T47D (cell line): ENCODE measurements around the gene RAB3C.
"Not testable (repeated sequence)": the region's sequence is repeated elsewhere in the genome, so short reads cannot be mapped to it uniquely, and the experiment has no call there.

ENCODE experiments used
- DNase-seq, 2 experiments: peaks; one replicate each; pipeline versions ENCODE4 v3.0.0 to v3.0.0-alpha.2; 2011 to 2012; ENCODE audit warnings: low read depth in 1 of 2, low spot score in 1 of 2
- JUND ChIP-seq: IDR thresholded peaks from 2 replicates; pipeline ENCODE4 v1.6.1; 2012; ENCODE audit warnings: low read depth
- in situ Hi-C: cut with HindIII; loops from 2 replicates; pipeline ENCODE4 v1.10.0; 2016; ENCODE audit warnings: low sequenced_read_pairs, low pct_unique_long_range_greater_than_20kb

Gene RAB3C, protein sequence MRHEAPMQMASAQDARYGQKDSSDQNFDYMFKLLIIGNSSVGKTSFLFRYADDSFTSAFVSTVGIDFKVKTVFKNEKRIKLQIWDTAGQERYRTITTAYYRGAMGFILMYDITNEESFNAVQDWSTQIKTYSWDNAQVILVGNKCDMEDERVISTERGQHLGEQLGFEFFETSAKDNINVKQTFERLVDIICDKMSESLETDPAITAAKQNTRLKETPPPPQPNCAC

DNA sequence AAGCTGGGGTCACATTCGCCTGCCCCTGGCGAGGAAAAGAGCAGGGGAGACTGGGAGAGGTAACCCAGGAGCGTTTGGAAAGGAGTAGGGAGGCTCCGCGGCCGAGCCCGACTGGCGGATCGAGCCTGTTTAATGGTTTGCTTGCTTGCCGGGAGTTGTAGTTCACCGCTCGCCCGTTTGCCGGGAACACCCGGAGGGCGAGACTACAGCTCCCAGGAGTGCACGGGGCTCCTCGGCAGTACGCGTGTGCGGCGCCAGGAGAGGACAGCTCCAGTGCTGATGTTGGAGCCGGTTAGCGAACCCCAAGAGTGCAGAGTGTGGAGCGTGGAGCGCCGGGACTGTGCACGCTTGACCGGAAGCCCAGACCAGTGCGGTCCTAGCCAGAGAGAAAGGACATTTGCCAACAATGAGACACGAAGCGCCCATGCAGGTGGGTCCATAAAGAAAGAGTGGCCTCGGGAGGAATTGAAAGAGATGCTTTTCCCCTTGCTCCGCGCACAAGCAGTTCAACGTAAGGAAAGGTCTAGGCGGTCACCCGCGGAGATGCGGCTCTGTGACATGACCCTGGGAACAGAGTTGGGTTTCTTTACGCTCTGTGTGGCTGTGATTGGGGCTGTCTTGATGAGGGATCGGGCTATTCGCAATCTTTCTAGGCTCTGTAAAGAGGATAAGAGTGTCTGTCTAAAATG lies at the start of gene RAB3C:
RAB3C (plus strand) TSS at position 273 of the 689 bp plus-strand sequence; CDS start at position 407, 134 bp downstream.
- in situ Hi-C loops, result no loop called here
- peak; percentile 93 to 97 for DNase-seq
- TF ChIP-seq JUND, result no peak

DNA sequence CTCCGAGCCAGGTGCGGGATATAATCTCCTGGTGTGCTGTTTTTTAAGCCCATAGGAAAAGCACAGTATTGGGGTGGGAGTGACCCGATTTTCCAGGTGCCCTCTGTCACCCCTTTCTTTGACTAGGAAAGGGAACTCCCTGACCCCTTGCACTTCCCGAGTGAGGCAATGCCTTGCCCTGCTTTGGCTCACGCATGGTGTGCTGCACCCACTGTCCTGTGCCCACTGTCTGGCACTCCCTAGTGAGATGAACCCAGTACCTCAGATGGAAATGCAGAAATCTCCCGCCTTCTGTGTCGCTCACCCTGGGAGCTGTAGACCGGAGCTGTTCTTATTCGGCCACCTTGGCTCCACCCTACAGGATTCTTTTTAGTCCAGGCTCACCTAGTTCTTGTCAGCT lies 40.9 kb upstream of the RAB3C start:
- in situ Hi-C loops, DNase-seq: not testable (repeated sequence)

DNA sequence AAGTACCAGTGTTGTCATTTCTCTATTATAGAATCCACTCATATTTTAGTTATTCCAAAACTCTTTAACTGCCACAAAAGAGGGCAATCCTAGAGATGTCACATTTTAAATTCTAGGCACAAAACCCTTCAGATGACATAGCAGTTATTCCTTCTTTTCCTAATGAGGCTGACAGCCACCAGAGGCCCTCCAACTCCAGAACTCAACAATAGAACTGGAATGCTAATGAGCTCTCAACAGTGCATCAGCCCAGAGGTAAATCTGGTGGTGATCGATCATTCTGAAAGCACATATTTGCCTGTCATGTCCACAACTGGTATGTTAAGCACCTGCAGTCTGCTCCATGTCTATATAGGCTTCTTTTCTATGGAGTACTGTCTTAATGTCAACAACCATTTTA lies 40.2 kb upstream of the RAB3C start:
- in situ Hi-C loops, result no loop called here
- TF ChIP-seq JUND, result no peak
- no peak for DNase-seq

DNA sequence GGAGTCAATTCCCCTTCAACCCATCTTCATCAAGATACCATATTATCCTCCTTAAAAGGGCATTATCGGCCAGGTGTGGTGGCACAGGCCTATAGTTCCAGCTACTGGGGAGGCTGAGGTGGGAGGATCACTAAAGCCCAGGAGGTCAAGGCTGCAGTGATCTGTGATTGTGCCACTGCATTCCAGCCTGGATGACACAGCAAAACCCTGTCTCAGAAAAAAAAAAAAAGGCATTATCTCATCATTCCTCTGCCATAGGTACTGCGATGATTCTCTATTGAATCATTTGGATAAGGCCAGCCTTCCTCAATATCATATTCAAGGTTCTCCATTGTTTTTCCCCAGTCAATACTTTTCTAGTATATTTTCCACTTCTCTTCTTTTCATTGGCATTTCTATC lies 39.2 kb upstream of the RAB3C start:
- TF ChIP-seq JUND, result no peak
- no peak for DNase-seq
- in situ Hi-C loops, result no loop called here

DNA sequence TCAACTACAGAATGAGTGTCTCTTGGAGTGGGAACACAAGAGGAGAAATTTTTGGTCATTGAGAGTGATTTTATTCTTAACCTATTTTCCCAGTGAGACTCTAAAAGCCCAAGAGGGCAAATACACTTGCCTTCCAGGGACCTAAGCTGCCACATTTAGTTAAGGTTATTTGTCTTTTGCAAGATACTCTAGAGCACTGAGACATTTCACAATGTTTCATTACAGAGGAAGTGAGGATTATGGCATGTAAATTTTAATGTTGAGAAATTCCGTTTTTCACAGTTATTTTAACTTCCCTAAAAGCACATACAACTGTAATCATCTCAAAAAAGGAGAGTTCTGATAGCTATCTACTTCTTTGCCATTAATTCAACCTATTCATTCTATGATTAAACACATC lies 38.7 kb upstream of the RAB3C start:
- no peak for DNase-seq
- in situ Hi-C loops, result no loop called here
- TF ChIP-seq JUND, result no peak

DNA sequence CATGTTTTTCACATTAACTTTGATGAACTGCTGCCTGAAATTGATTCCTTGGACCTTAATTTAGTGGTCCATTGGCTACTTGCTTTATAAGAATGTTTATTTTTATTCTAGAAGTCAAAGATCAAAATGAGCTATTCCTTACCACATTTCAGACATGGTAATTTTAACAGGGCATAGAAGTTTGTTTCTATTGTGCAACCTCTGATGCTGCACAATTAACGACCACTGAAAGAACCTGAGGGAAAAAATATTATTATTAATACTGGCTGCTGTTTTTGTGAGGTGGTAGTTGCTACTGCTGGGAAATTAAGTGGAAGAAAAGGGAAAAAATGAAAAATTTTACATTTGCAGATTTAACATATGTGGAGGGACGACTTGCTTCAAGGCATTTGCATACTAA lies 37.9 kb upstream of the RAB3C start:
- no peak for TF ChIP-seq JUND
- in situ Hi-C loops, result no loop called here
- no peak for DNase-seq

DNA sequence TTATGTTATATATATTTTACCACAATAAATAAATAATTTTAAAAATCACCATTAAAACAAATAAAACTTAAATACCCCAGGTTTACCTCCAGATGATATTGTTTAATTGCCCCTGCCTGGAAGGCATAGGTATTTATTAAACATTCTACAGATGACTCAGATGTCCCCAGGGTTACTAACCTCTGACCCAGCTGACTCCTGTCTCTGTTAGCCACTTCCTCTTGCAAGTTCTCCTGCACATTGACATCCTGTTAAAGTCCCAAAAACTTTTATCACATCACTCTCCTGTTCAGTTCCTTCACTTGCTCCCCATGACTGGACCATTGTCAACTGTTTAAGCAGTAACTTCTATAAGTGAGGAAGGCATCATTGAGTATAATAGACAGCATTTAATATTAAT lies 37.0 kb upstream of the RAB3C start:
- no peak for TF ChIP-seq JUND
- in situ Hi-C loops, result no loop called here
- no peak for DNase-seq

DNA sequence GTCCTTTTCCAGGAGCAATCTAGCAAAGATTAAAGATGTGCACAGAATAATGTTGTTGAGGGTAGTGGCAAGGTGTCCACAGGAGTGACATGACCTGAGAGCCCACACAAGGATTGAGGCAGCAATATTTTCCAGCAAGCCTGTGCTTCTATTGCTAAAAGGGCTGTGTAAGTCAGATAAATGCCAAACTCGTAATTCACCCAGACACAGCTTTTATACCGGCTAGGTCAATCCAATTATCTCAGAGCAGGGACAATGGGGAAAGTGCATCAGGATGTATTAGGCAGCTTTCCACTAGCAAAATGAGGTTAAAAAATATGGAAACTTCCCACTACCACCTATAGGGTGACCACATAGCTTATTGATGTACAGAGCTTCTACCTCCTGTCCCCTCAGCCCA lies 34.8 kb upstream of the RAB3C start:
- no peak for DNase-seq
- in situ Hi-C loops, result no loop called here
- TF ChIP-seq JUND, result no peak

DNA sequence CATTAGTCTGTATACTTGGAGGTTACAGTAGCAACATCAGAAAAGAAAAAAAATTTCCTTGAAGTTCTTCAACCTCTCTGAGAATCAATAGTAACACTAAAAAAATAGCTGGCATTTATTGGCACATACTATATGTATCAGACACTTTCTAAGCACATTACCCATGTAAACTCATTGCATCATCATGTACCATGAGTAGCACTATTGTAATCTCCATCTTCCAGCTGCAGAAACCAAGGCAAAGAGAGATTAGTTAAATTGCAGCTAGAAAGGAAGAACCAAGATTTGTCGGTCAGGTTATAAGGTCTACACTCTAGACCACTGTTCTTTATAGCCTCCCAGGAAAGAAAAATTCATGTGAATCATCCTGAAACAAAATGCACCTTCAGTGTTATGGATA lies 31.4 kb upstream of the RAB3C start:
- no peak for TF ChIP-seq JUND
- in situ Hi-C loops, result no loop called here
- no peak for DNase-seq

DNA sequence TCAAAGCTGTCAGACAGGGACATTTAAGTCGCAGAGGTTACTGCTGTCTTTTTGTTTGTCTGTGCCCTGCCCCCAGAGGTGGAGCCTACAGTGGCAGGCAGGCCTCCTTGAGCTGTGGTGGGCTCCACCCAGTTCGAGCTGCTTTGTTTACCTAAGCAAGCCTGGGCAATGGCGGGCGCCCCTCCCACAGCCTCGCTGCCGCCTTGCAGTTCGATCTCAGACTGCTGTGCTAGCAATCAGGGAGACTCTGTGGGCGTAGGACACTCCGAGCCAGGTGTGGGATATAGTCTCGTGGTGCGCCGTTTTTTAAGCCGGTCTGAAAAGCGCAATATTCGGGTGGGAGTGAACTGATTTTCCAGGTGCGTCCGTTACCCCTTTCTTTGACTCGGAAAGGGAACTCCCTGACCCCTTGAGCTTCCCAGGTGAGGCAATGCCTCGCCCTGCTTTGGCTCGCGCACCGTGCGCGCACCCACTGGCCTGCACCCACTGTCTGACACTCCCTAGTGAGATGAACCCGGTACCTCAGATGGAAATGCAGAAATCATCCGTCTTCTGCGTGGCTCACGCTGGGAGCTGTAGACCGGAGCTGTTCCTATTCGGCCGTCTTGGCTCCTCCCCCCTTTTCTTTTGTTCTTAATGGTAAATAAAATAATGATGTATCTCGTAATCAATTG lies 25.1 kb upstream of the RAB3C start:
- DNase-seq, in situ Hi-C loops: not testable (repeated sequence)

DNA sequence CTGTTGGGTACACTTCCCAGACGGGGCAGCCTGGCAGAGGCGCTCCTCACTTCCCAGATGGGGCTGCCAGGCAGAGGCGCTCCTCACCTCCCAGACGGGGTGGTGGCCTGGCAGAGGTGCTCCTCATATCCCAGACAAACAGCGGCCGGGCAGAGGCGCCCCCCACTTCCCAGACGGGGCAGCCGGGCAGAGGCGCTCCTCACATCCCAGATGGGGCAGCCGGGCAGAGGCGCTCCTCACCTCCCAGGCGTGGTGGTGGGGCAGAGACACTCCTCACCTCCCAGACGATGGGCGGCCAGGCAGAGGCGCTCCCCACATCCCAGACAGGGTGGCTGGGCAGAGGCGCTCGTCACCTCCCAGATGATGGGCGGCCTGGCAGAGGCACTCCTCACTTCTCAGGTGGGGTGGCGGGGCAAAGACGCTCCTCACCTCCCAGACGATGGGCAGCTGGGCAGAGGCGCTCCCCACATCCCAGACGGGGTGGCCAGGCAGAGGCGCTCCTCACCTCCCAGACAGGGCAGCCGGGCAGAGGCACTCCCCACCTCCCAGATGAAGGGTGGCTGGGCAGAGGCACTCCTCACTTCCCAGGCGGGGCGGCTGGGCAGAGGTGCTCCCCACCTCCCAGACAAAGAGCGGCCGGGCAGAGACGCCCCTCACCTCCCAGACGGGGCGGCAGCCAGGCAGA lies 19.7 kb upstream of the RAB3C start:
- in situ Hi-C loops, DNase-seq: not testable (repeated sequence)

DNA sequence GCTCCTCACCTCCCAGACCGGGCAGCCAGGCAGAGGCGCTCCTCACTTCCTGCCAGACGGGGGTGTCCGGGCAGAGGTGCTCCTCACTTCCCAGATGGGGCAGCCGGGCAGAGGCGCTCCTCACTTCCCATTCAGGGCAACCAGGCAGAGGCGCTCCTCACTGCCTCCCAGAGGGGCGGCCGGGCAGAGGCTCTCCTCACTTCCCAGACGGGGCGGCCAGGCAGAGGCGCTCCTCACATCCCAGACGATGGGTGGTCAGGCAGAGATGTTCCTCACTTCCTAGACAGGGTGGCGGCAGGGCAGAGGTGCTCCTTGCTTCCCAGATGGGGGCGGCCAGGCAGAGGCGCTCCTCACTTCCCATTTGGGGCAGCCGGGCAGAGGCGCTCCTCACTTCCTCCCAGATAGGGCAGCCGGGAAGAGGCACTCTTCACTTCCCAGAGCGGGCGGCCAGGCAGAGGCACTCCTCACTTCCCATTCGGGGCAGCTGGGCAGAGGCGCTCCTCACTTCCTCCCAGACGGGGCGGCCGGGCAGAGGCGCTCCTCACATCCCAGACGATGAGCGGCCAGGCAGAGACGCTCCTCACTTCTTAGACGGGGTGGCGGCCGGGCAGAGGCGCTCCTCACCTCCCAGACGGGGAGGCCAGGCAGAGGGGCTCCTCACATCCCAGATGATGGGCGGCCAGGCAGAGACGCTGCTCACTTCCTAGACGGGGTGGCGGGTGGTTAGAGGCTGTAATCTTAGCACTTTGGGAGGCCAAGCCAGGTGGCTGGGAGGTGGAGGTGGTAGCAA lies 18.6 kb upstream of the RAB3C start:
- in situ Hi-C loops, DNase-seq: not testable (repeated sequence)
